ENCODE data around the gene AKR1B15. TPM values are rescaled to one million over a fixed set of nuclear protein-coding genes. Genes with fewer than 3 reads are reported as not detected.

The AKR1B15 gene
- total RNA-seq, 1 experiment from 2014 or later, result 0.73 TPM

GRCh38 chr7:134589491-134589941 lies 40.6 kb downstream of the AKR1B15 start:
- Mint-ChIP-seq H3K27me3 (ENCODE audit: unreplicated experiment) (peaks cover 4% of the 10 kb centered on the region), H3K27ac (ENCODE audit: unreplicated experiment) (peak overlapping the region; percentile 53), H3K4me1 (ENCODE audit: low read depth, unreplicated experiment) (peaks cover 27% of the 10 kb centered on the region), H3K9me3 (ENCODE audit: low read depth, unreplicated experiment) (peaks cover 5% of the 10 kb centered on the region), H3K4me3 (ENCODE audit: low read depth, unreplicated experiment) (no peak overlapping the region), H3K36me3 (ENCODE audit: insufficient read depth, unreplicated experiment) (peaks cover 10% of the 10 kb centered on the region)
- intact Hi-C loops (cut with micrococcal nuclease; ENCODE audit: unreplicated experiment), result no loop called here
- no peak for TF ChIP-seq CTCF (IDR thresholded peaks at IDR 0.05; ENCODE audit: unreplicated experiment)
- DNase-seq, result peak; percentile 43
- CTCF ChIA-PET, result no interaction called here
- BruUV-seq (replicated peaks), result no TSS peak

- intact Hi-C loops (cut with micrococcal nuclease; ENCODE audit: unreplicated experiment), result no loop called here
- Mint-ChIP-seq H3K4me1 (ENCODE audit: low read depth, unreplicated experiment) (peaks cover 26% of the 10 kb centered on the region), H3K27ac (ENCODE audit: unreplicated experiment) (peak overlapping the region; percentile 66), H3K4me3 (ENCODE audit: low read depth, unreplicated experiment) (no peak overlapping the region), H3K9me3 (ENCODE audit: low read depth, unreplicated experiment) (peaks cover 6% of the 10 kb centered on the region), H3K36me3 (ENCODE audit: insufficient read depth, unreplicated experiment) (peaks cover 10% of the 10 kb centered on the region), H3K27me3 (ENCODE audit: unreplicated experiment) (no peaks in the 10 kb centered on the region)
- DNase-seq, result no peak
- CTCF ChIA-PET, result no interaction called here
- no TSS peak for BruUV-seq (replicated peaks)
- TF ChIP-seq CTCF (IDR thresholded peaks at IDR 0.05; ENCODE audit: unreplicated experiment), result no peak
Measured at GRCh38 chr7:134593530-134594392, 44.9 kb downstream of the AKR1B15 start.

- CTCF ChIA-PET, result interaction anchor here (0.5 kb wide), 1 partner anchor 114 kb away, joined by 5 read pairs; no protein-coding TSS in a partner anchor
- no peak for DNase-seq
- Mint-ChIP-seq H3K27ac (ENCODE audit: unreplicated experiment) (no peak overlapping the region), H3K36me3 (ENCODE audit: insufficient read depth, unreplicated experiment) (peaks cover 2% of the 10 kb centered on the region), H3K9me3 (ENCODE audit: low read depth, unreplicated experiment) (peaks cover 9% of the 10 kb centered on the region), H3K4me1 (ENCODE audit: low read depth, unreplicated experiment) (peaks cover 15% of the 10 kb centered on the region), H3K27me3 (ENCODE audit: unreplicated experiment) (no peaks in the 10 kb centered on the region), H3K4me3 (ENCODE audit: low read depth, unreplicated experiment) (no peak overlapping the region)
- no peak for TF ChIP-seq CTCF (IDR thresholded peaks at IDR 0.05; ENCODE audit: unreplicated experiment)
- intact Hi-C loops (cut with micrococcal nuclease; ENCODE audit: unreplicated experiment), result no loop called here
- BruUV-seq (replicated peaks), result no TSS peak
Measured at GRCh38 chr7:134594877-134595276, 46.0 kb downstream of the AKR1B15 start.

GRCh38 chr7:134599371-134599770 lies 50.5 kb downstream of the AKR1B15 start:
- no TSS peak for BruUV-seq (replicated peaks)
- no peak overlapping the region for H3K27ac Mint-ChIP-seq (ENCODE audit: unreplicated experiment)
- CTCF ChIA-PET, result no interaction called here

More at GRCh38 chr7:134599371-134599770, 50.5 kb downstream of the AKR1B15 start:
- peaks cover 14% of the 10 kb centered on the region for H3K4me1 Mint-ChIP-seq (ENCODE audit: low read depth, unreplicated experiment)
- TF ChIP-seq CTCF (IDR thresholded peaks at IDR 0.05; ENCODE audit: unreplicated experiment), result no peak
- peaks cover 4% of the 10 kb centered on the region for H3K9me3 Mint-ChIP-seq (ENCODE audit: low read depth, unreplicated experiment)
- H3K27me3 Mint-ChIP-seq (ENCODE audit: unreplicated experiment), result no peaks in the 10 kb centered on the region
- H3K36me3 Mint-ChIP-seq (ENCODE audit: insufficient read depth, unreplicated experiment), result no peaks in the 10 kb centered on the region
- DNase-seq, result no peak
- intact Hi-C loops (cut with micrococcal nuclease; ENCODE audit: unreplicated experiment), result no loop called here
- no peak overlapping the region for H3K4me3 Mint-ChIP-seq (ENCODE audit: low read depth, unreplicated experiment)

Data from Calu3 (cell line).